Stimulated activated CD4-positive, alpha-beta T cell treated with anti-CD3 and anti-CD28 coated beads, Interleukin-2, amount 100 ng/mL, for 24 hours (primary cell): ENCODE data around the gene KCNJ8.
"Not testable (repeated sequence)": the region's sequence is repeated elsewhere in the genome, so short reads cannot be mapped to it uniquely, and the experiment has no call there.

Source experiments
- DNase-seq, 2 donors: peaks; one replicate each; pipeline ENCODE4 v3.0.0-alpha.2; 2020

Gene KCNJ8

GRCh38 chr12:21774358-21775132 is at the start of gene KCNJ8:
KCNJ8 (minus strand) TSS chr12:21774706; CDS start chr12:21773616, 1,090 bp downstream.
- DNase-seq: peak in 1 of 2 donors; percentile 19

- DNase-seq: no peak
Measured at GRCh38 chr12:21823581-21823980, 49.1 kb upstream of the KCNJ8 start.

- DNase-seq: no peak
Measured at GRCh38 chr12:21819678-21820077, 45.2 kb upstream of the KCNJ8 start.

- no peak for DNase-seq
Measured at GRCh38 chr12:21819236-21819635, 44.7 kb upstream of the KCNJ8 start.

- DNase-seq: no peak
Measured at GRCh38 chr12:21818627-21819026, 44.1 kb upstream of the KCNJ8 start.

- no peak for DNase-seq
Measured at GRCh38 chr12:21815306-21816062, 41.0 kb upstream of the KCNJ8 start.

- no peak for DNase-seq
Measured at GRCh38 chr12:21814814-21815213, 40.3 kb upstream of the KCNJ8 start.

- DNase-seq: no peak
Measured at GRCh38 chr12:21814327-21814726, 39.8 kb upstream of the KCNJ8 start.

GRCh38 chr12:21813751-21814150 is 39.2 kb upstream of the KCNJ8 start:
- DNase-seq: no peak

- no peak for DNase-seq
Measured at GRCh38 chr12:21813125-21813524, 38.6 kb upstream of the KCNJ8 start.

GRCh38 chr12:21812340-21812739 is 37.8 kb upstream of the KCNJ8 start:
- not testable (repeated sequence) for DNase-seq

- no peak for DNase-seq
Measured at GRCh38 chr12:21809100-21809499, 34.6 kb upstream of the KCNJ8 start.

- no peak for DNase-seq
Measured at GRCh38 chr12:21806255-21806654, 31.7 kb upstream of the KCNJ8 start.

GRCh38 chr12:21801522-21802288 is 27.2 kb upstream of the KCNJ8 start:
- DNase-seq: no peak

GRCh38 chr12:21800011-21800410 is 25.5 kb upstream of the KCNJ8 start:
- no peak for DNase-seq

GRCh38 chr12:21797539-21797938 is 23.0 kb upstream of the KCNJ8 start:
- DNase-seq: no peak

GRCh38 chr12:21795648-21796328 is 21.3 kb upstream of the KCNJ8 start:
- DNase-seq: no peak

GRCh38 chr12:21794807-21795595 is 20.5 kb upstream of the KCNJ8 start:
- DNase-seq: not testable (repeated sequence)

- DNase-seq: not testable (repeated sequence)
Measured at GRCh38 chr12:21789687-21790086, 15.2 kb upstream of the KCNJ8 start.

GRCh38 chr12:21788089-21788983 is 13.8 kb upstream of the KCNJ8 start:
- DNase-seq: no peak

GRCh38 chr12:21786041-21786531 is 11.6 kb upstream of the KCNJ8 start:
- DNase-seq: no peak
